MM.1S (cell line): ENCODE results near the gene CCDC102A.

Experiments used
- DNase-seq: peaks from one replicate; pipeline ENCODE4 v3.0.0-alpha.2; 2015
- H2AFZ ChIP-seq: fragments of 300-600 bp; sonication (generic); 2 replicates; pipeline ENCODE4 v1.6.0; 2016; ENCODE audit warnings: antibody characterized with exemption, low read length
- H3F3A ChIP-seq: fragments of 300-600 bp; sonication (generic); 2 replicates; pipeline ENCODE4 v1.6.1; 2016; ENCODE audit warnings: mild to moderate bottlenecking, antibody characterized with exemption, low read length, moderate library complexity, mixed read lengths; ENCODE audit not compliant: insufficient read depth
- H3K27ac ChIP-seq: fragments of 300-600 bp; sonication (generic); 2 replicates; pipeline ENCODE4 v1.5.1; 2016; ENCODE audit warnings: mild to moderate bottlenecking, low read length
- H3K27me3 ChIP-seq: fragments of 300-600 bp; sonication (generic); replicated peaks from 2 replicates; pipeline ENCODE4 v1.6.0; 2016; ENCODE audit warnings: low read length; ENCODE audit not compliant: insufficient read depth
- H3K36me3 ChIP-seq: fragments of 300-600 bp; sonication (generic); replicated peaks from 2 replicates; pipeline ENCODE4 v1.6.1; 2016; ENCODE audit warnings: mild to moderate bottlenecking, low read length, mixed read lengths; ENCODE audit not compliant: insufficient read depth
- H3K4me1 ChIP-seq: fragments of 300-600 bp; sonication (generic); 2 replicates; pipeline ENCODE4 v1.6.1; 2016; ENCODE audit warnings: low read length, mixed read lengths
- H3K4me2 ChIP-seq: fragments of 300-600 bp; sonication (generic); 2 replicates; pipeline ENCODE4 v1.6.0; 2016; ENCODE audit warnings: low read depth, low read length
- H3K4me3 ChIP-seq: fragments of 300-600 bp; sonication (generic); 2 replicates; pipeline ENCODE4 v1.5.1; 2016; ENCODE audit warnings: low read length, mixed read lengths
- H3K79me2 ChIP-seq: fragments of 300-600 bp; sonication (generic); 2 replicates; pipeline ENCODE4 v1.6.1; 2016; ENCODE audit warnings: mixed run types, low read length, mixed read lengths
- H3K9ac ChIP-seq: fragments of 300-600 bp; sonication (generic); 2 replicates; pipeline ENCODE4 v1.6.1; 2016; ENCODE audit warnings: low read length, mixed read lengths
- H3K9me2 ChIP-seq: fragments of 300-600 bp; sonication (generic); replicated peaks from 2 replicates; pipeline ENCODE4 v1.6.1; 2016; ENCODE audit warnings: mild to moderate bottlenecking, low read length, mixed read lengths; ENCODE audit not compliant: insufficient read depth
- H3K9me3 ChIP-seq: fragments of 300-600 bp; sonication (generic); replicated peaks from 2 replicates; pipeline ENCODE4 v1.6.1; 2016; ENCODE audit warnings: mild to moderate bottlenecking, low read length, mixed read lengths; ENCODE audit not compliant: insufficient read depth
- H4K20me1 ChIP-seq: fragments of 300-600 bp; sonication (generic); 2 replicates; pipeline ENCODE4 v1.6.1; 2016; ENCODE audit warnings: mild to moderate bottlenecking, low read length, moderate library complexity, mixed read lengths; ENCODE audit not compliant: insufficient read depth
- EZH2 ChIP-seq: fragments of 300-600 bp; sonication (generic); optimal IDR thresholded peaks from 2 replicates; pipeline ENCODE3; 2017; ENCODE audit warnings: low read depth, mild to moderate bottlenecking, antibody characterized with exemption, low read length, mixed read lengths
- EZH2phosphoT487 ChIP-seq: fragments of 300-600 bp; sonication (generic); IDR thresholded peaks from 2 replicates; pipeline ENCODE4 v1.6.1; 2018; ENCODE audit warnings: antibody characterized with exemption, low read length
- TF ChIP-seq, protein P1 (sequence below): fragments of 300-600 bp; sonication (generic); IDR thresholded peaks from 2 replicates; pipeline ENCODE4 v1.5.1; 2016; ENCODE audit warnings: antibody characterized with exemption, low read length, mixed read lengths

The CCDC102A gene

DNA sequence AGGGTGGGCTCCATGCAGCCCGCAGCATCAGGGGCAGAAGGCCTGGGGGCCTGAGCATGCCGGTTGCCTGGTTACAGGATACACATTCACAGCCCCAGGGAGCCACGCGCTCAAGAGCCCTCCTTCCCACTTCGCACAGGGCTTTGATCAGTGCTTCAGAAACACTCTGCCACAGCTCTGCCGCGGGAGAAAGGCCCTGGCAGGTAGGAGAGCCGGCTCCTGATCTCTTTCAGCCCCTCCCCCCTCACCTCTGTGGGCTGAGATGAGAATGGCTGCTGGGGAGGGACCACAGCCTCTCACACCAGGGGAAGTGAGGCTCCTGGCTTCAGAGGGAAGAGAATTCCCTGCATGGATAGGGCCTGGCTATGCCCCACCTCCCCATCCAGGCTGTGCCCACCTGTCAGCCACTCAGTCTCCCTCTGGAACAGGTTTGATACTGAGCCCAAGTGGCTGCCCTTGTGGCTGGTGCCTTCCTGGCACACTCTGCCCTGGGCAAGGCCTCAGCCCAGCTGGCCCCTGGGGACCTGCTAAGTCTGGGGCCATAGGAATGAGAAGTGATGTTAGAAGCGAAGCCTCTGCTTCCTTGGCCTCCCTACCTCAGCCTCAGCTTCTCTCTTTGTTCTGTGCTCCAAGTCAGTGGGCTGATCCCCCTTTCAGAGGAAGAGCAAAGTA lies 58.7 kb downstream of the CCDC102A start:
- TF ChIP-seq, protein P1, sequence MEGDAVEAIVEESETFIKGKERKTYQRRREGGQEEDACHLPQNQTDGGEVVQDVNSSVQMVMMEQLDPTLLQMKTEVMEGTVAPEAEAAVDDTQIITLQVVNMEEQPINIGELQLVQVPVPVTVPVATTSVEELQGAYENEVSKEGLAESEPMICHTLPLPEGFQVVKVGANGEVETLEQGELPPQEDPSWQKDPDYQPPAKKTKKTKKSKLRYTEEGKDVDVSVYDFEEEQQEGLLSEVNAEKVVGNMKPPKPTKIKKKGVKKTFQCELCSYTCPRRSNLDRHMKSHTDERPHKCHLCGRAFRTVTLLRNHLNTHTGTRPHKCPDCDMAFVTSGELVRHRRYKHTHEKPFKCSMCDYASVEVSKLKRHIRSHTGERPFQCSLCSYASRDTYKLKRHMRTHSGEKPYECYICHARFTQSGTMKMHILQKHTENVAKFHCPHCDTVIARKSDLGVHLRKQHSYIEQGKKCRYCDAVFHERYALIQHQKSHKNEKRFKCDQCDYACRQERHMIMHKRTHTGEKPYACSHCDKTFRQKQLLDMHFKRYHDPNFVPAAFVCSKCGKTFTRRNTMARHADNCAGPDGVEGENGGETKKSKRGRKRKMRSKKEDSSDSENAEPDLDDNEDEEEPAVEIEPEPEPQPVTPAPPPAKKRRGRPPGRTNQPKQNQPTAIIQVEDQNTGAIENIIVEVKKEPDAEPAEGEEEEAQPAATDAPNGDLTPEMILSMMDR, result no peak
- TF ChIP-seq EZH2phosphoT487 (no peak), EZH2 (no peak)
- Histone ChIP-seq H3K27ac (no peak overlapping the region), H3F3A (no peaks in the 10 kb centered on the region), H3K4me3 (no peak overlapping the region), H3K79me2 (no peaks in the 10 kb centered on the region), H3K27me3 (0 out of 2 replicates have a peak, but pooled peaks cover 3% of the 10 kb centered on the region), H3K4me1 (peaks cover 9% of the 10 kb centered on the region; the same call in 1 of the 2 replicates), H2AFZ (no peak overlapping the region), H3K4me2 (no peak overlapping the region), H4K20me1 (no peaks in the 10 kb centered on the region), H3K9ac (no peak overlapping the region), H3K9me2 (no peaks in the 10 kb centered on the region), H3K9me3 (no peaks in the 10 kb centered on the region), H3K36me3 (no peaks in the 10 kb centered on the region)
- DNase-seq, result no peak

DNA sequence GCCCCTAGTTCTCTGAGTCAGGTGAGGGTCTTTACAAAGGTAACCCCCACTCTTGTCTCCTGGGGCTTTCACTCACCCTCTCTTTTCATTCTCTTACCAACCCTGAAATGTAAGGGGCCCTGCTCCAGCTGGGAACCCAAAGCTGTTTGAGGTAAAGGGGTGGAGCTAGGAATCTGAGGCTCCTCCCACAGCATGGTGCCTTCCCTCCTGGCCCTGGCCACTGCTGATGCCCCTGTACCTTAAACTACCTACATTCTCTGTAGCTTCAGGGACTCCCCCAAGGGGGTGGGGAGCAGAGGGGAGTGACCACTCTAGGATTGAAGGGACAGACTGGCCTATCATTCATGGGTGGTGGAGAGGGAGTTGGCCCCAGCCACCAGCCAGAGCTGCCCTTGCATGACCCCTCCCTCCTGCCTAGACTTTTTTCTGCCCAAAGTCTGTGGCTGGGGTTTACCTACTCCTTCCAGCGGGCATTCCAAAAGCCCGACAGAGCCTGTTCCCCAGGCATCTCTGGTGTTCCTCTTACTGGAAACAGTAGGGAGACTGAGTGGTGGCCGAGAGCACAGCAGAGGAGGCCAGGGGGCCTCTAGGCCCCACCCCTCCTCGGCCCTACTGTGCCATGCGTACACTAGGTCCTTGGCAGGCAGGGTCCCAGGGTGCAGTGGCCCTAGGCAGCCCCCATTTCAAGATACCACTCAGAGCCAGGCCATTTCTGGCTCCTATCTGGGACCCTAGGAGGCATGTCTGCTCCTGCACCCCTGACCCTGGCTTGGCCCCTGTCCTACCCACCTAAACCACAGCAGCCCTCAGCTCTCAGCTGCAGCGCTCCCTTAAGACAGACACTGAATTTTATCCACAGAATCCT lies 59.6 kb downstream of the CCDC102A start:
- H4K20me1 ChIP-seq, result no peaks in the 10 kb centered on the region
- no peaks in the 10 kb centered on the region for H3K9me2 ChIP-seq
- H2AFZ ChIP-seq, result peak overlapping the region; percentile 67; the same call in 1 of the 2 replicates
- H3K4me2 ChIP-seq, result peak overlapping the region; percentile 78
- no peak for DNase-seq
- no peak overlapping the region for H3K9ac ChIP-seq
- no peaks in the 10 kb centered on the region for H3K36me3 ChIP-seq
- H3K27me3 ChIP-seq, result 0 out of 2 replicates have a peak, but pooled peaks cover 3% of the 10 kb centered on the region
- no peak overlapping the region for H3K4me3 ChIP-seq
- H3F3A ChIP-seq, result no peaks in the 10 kb centered on the region; the same call in 1 of the 2 replicates
- no peaks in the 10 kb centered on the region for H3K79me2 ChIP-seq
- TF ChIP-seq, protein P1, result no peak
- TF ChIP-seq EZH2phosphoT487, result no peak
- TF ChIP-seq EZH2, result no peak
- H3K27ac ChIP-seq, result no peak overlapping the region
- H3K9me3 ChIP-seq, result no peaks in the 10 kb centered on the region
- peaks cover 9% of the 10 kb centered on the region; the same call in 1 of the 2 replicates for H3K4me1 ChIP-seq

DNA sequence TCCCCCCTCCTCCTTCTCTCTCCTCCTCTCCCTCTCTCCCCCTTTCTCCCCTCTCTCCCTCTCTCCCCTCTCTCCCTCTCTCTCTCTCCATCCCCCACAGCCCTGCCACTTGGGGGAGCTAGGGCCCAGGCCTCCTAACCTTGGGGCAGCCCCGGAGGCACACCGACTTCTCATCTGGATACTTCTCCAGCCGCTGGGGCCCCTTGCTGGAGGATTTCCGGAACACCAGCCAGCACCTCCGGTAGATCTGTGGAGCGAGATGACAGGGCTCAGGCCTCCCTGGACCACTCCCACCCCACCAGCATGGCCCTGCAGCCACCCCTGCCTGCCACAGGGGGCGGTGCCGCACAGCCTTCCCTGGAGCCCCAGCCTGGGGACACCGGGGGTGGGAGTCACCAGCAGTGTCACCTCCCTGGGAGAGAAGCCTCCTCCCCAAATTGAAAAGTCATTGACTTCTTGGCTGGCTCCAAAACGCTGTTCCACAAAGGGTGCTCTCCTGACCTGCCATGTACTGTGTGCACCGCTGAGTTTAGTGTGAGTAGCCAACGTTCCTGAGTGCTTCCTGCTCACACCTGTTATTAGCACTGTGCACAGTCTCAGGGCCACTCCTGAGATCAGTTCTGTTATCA lies 60.5 kb downstream of the CCDC102A start:
- Histone ChIP-seq H3K4me1 (peaks cover 9% of the 10 kb centered on the region; the same call in 1 of the 2 replicates), H3K9me3 (no peaks in the 10 kb centered on the region), H3K9me2 (no peaks in the 10 kb centered on the region), H3K27me3 (no peaks in the 10 kb centered on the region), H4K20me1 (no peaks in the 10 kb centered on the region), H3F3A (no peaks in the 10 kb centered on the region; the same call in 1 of the 2 replicates), H3K9ac (no peak overlapping the region), H3K36me3 (no peaks in the 10 kb centered on the region), H3K4me2 (peak overlapping the region; percentile 78), H3K79me2 (no peaks in the 10 kb centered on the region), H3K27ac (no peak overlapping the region), H3K4me3 (peak overlapping the region; percentile 19; the same call in 1 of the 2 replicates), H2AFZ (peak overlapping the region; percentile 67)
- peak; percentile 74 for DNase-seq
- TF ChIP-seq, protein P1, result peak; percentile 91
- TF ChIP-seq EZH2, result no peak
